Stimulated activated CD4-positive, alpha-beta T cell treated with anti-CD3 and anti-CD28 coated beads, Interleukin-15, amount 100 ng/mL, for 48 hours (primary cell): ENCODE data around the gene ANKH.
A peak's percentile ranks its signal among the peaks of the same experiment; 100 is the strongest.

Experiments
- DNase-seq, 2 donors: peaks; one replicate each; pipeline ENCODE4 v3.0.0-alpha.2; 2020; ENCODE audit warnings: low read depth in 2 of 2

The ANKH gene

DNA sequence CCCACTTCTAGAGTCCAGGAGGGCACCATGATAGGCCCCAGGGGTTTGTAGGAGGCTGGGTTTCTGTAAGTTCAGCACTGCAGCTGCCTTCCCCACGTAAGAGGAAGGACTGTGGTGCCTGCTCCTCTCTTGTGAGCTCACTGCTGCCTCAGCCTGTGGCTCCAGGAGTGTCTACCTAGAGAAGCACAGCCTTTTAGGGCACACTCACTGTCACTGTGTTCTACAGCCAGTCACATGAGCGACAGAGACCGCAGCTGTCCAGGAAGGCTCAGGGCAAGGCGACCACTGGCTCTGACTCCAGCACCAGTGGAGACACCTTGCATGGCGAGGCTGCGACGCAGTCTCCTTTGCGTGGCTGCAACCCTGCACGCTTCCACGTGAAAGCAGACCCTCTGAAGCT is 134.3 kb downstream of the ANKH start:
- no peak for DNase-seq

DNA sequence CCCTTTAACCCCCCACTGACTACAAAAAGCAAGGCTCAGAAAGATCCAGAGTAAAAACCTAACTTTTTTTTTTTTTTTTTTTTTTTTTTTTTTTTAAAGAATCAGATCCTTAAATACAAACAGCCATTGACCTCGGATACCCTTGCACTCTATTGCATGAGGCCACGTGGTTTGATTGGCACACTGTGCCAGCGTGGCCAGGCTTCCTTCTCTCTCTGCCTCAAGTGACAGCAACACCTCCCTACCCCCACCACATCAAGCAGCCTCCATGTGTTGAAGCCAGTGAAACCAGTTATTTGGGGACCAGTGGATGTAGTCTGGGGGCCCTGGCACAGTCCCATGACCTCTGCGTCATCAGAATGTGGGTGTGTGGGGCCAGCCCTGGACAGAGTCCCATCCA is 135.6 kb downstream of the ANKH start:
- DNase-seq: no peak

DNA sequence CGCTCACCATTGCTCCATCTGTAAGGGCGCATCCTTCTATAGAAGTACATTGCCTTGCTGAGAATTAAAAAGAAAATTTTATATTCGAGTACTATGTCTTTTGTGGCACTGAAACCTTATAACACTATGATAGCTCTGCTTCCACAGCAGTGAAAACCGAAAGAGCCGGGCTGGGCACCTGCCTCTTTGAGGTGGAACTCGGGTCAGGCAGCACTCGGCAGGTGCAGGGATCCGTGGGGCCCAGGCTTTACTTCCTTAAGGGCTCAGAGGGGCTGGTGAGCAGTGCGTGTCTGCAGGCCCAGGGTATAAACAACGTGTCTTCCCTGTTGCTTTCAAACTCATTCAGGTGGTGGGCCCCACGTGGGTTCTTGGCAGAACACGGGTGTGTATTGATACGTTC is 137.2 kb downstream of the ANKH start:
- DNase-seq: no peak

DNA sequence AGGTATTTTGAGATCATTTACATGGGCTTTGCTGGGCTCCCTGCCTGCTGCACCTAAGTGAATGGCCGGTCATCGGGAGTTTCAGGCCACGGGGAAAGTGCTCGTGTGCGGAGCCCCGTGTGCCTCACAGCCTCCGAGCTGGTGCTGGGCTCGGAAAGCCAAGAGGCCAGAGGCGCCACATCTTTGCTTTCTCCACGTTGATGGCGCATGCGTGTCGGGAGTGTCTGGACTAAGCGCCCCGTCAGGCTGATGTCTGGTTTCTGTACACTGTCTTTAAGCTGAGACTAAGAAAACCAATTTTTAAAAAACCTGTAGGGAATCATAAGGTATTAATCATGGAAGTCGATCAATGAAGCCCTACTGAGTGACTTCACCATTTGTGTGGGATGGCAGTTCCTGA is 137.9 kb downstream of the ANKH start:
- DNase-seq: no peak

DNA sequence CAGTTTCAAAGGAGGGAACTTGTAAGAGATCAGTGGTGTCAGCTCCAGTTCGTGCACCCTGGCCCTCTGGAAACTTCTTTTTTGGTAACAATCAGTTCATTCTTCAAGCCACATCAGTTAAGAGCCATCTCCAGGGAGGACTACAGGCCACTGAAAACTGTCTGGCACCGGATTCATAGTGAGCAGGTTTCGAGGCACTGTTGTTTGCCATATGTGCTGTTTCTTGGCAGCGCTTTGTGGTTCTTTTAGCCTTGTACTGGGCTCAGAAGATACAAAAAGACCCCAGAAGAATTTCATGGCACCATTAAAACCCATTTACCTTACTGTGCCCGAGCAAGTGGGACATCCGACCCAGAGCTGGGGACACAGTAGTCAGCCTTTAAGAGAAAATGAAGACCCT is 138.6 kb downstream of the ANKH start:
- DNase-seq: no peak

DNA sequence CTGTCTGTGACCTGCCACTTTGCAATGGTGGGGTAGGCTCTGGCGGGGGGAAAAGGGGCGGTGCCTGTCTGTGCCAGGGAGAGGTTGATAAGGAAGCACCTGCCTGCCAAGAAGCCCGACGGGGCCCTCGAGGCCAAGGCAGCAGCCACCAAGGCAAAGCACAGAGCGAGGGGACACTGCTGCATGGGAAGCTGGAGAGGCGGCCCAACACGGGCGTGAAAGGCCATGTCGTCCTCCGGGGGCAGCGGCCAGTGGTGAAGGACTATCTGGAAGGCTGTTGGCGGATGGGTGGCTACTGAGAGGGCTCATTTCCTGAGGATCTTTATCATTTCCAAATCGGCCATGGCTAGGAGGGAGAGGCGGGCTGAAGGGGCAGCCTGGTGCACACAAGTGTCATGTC is 140.7 kb downstream of the ANKH start:
- DNase-seq: no peak

DNA sequence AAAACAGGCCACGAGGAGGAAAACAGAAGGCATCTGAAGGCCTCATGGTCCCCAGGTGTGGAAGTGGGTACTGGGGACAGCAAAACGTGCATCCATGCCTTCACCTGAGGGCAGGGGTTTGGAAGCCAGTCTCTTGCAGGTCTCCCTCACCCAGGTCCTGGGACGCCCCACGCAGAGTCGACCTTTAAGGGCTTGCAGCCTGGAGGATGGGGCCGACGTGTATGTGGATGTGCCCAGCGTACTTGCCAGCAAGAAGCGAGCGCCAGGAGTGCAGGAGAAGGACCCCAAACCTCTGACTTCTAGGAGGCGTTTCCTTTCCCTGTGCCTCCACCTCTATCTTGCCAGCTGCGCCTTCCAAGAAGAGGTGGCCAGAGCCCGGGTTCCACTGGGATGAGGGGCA is 141.1 kb downstream of the ANKH start:
- DNase-seq: no peak

DNA sequence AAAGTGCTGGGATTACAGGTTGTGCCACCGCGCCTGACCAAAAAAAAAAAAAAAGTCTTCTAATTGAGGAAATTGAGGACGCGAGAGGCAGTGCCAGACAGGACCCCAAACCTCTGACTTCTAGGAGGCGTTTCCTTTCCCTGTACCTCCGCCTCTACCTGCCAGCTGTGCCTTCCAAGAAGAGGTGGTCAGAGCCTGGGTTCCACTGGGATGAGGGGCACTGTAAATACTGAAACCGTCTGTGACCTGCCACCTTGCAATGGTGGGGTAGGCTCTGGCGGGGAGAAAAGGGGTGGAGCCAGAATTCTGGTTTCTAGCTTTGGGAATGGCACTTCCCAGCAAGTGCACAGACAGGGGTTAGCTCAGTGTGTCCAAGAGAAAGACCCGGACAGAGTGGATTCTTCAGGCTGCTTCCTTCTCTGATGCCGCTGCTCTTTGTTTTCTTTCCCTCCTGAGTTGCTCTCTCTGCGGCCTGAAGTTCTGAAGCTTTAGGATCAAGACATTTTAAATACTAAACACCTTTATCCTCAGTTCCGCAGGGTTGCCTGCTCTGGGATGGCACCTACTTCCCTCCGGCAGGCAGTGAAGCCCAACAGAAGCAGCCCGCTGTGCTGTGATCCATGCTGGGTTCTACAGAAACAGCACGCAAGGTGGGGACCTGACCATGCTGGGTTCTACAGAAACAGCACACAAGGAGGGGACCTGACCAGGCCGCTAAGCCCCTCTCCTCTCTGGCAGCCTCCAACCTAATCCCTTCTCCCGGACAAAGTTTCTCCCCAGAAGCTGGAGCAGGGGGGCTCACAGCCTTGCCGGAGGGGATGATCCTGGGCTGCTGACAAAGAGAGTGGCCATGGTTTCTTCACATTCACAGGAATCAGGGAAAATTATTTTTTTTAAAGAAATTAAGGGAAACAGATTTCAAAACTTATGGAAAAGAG is 141.9 kb downstream of the ANKH start:
- no peak for DNase-seq

DNA sequence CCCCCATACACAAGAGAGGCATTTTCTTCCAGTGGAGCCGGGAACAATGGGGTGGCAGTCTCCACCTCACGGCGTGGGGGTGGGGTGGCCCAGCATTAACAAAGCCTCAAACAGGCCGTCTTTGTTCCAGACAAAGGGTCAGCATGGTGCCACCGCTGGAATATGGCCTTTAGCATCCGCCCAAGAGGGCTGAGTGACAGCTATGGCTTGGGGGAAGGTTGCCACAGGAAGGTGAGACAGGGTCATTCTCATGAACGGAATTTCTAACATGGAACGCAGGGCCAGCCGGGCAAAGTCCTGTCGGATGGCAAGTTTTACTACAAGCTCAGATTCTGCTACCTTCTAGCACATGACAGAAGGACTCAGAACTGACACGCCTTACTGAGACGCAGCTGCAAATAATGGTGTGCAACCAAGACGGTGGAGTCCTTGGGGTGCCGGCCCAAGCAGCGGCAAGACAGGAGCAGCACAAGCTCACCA is 143.1 kb downstream of the ANKH start:
- DNase-seq: no peak

DNA sequence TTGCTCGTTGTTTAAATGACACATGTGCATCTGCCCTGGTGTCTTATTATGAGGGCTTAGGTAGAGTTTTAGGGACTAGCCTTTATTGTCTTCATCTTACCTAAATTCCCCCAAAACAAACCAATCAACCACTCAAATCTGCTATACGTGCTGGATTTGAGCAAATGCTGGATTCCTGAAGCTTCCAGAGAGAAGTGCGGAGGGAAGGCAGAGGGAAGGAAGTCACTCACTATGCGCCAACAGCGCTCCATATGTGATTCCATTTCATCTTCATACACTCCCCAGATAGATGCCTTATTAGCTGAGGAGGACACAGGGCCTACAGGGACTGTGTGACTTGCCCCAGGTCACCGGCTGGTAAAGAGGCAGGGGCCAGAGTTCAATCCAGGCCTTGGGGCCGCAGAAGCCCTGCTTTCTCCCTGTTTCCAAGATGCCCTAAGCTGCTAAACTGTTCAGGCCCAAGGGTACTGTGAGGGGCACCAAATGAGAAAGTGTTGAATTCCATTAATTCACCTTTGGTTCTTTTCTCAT is 143.6 kb downstream of the ANKH start:
- no peak for DNase-seq

DNA sequence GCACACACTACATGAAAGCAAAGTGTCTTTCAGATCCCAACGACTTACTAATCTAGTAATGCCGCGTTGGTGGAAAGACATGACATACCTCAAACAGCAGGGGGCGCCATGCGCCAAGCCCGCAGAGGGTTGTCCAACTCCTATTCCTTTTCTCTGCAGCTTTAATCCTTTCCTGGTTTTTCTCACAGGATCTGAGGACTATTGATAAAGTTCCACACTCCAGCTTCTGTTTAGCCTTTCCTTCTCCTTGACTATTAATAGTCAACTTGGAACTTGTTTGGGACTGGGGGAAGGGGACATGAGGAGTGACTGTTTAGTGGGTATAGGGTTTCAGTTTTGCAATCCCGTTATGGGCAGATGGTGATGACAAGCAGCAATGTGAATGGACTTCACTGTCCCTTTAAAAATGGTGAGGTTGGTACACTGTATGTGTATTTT is 144.1 kb downstream of the ANKH start:
- peak; percentile 48 to 65 for DNase-seq

DNA sequence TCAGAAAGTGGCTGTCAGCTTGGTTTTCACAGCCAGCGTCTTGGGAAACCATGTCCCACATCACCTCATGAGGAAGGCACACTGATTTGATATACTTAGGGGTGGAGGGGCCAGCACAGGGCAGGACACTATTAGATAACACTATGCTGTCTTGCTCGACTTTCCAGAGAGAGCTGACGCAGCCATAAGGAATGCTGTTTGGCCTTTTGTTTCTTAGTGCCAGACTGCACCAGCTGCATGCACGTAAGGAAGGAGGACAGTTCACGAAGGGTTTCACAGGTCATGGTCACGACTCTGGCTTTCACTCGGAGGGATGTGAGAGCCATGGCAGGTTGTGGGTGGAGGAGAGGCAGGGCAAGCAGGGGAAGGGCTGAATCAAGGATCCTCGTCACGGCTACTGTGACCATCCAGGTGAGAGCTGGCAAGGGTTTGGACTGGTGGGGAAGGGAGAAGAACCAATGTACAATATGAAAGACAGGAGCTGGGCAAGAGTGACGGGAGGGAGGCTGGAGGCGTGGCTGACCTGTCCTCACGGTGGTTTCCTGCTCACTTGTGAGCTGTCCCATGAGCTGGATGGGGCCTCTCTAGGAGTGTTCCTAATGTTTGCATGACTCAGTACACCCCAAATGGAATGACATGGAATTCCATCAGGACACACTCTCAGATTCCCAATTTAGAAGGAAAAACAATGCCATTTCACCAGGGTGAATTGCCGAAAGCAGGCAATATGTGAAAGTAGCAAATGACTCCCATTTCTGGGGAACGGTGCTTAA is 145.3 kb downstream of the ANKH start:
- DNase-seq: no peak

DNA sequence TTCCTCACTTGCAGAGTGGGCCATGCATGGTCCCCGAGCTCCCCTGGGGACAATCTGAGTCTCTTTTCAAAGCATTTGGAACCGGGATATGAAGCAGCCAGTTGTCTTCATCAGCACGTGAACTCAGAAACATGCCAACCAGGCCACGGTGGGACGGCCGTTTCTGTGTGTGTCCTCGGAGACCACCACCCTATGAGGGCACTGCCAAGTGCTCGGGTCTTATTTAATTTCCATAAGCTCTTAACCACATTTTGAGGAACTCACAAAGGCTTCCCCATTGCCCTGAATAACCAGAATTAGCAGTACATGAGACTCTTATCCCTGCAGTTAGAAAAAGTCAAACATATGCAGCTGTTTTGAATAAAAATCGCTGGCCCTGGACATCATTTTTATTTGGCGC is 146.9 kb downstream of the ANKH start:
- no peak for DNase-seq

DNA sequence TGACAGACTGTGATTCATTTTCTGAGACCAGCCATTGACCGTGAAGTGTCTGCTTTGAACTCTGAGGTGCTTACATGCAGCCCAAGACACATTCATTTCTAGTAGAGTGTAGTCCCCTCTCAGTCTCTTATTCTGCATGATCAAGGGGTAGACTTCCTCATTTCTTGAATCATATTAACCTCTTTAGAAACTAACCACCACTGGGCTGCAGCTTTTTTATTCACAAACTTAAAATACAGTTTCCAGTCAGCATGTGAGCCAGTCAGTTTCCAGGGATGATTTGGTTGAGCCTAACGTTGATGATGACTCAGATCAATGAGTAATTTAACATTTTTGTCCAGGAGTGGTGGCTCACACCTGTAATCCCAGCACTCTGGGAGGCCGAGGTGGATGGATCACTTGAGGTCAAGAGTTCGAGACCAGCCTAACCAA is 147.9 kb downstream of the ANKH start:
- no peak for DNase-seq

DNA sequence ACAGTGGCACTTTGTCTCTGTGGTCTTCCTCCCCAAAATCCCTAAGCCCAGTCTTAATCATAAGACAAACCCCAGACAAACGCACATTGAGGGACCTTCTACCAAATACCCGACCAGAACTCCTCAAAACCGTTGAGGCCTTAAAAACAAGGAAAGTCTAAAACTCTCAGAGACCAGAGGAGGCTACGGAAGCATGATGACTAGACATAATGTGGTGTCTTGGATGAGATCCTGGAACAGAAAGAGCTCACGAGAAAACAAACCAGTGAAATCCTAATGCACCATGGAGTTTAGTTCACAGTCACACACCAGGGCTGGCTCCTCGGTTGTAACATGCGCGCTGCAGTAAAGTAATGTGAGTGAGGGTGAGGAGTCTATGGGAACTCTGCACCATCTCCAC is 148.7 kb downstream of the ANKH start:
- no peak for DNase-seq

DNA sequence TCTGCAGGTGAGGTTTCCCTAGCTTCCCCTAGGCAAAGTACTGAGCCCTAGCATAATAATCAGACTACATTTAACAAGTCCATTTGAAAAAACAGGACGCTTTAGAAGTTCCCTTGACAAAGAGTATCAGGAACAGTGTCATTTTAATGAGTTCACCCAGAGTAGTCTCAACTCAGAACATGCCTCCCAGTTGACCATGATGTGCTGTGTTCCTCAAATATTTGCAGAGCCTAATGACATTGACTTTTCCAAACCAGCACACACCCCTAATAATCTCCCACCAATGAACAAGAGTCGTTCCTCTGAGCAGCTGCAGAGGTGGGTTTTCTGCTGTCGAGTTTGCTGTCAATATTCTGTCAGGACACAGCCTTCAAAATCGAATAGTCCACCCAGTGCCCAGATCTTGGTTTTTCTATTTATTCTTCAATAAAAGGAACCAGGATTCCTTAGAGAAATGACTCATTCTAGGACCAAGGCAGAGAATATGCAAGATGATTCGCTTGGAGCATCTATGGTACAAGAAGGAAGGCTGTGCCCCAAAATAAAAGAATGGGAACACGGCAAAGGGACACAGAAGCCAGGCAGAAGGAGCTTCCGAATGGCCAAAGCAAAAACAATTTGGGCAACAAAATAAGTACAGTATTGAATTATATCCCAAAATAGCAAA is 149.5 kb downstream of the ANKH start:
- DNase-seq: no peak

DNA sequence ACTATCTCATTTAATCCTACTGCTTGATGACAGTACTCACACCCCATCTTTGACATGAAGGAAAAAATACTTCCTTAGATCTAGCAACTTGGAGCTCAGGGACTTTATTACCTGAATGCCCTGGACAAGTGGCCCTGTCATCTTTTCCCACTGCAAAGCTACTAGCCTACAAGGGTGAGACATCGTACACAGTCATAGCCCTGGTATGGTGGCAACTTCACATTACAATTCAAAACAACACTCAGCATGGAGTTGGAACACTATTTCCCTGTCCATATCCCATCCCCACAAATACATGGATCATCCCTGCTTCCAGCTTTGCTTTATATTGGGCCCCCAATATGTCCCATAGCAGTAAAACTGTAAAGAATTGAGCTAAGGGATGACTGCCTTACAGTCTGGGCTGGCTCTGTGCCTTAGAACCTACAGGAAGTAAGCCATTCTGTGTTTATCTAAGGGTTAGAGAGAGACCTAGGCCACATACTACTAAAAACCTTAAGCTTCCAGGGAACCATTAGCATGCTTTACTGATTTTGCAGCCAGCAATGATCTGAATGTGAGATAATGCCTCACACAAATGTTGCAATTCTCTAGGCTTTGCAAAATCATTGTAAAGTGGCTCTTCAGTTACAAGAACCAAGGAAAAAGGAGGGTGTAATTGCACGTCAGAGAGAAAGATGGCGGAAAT is 151.2 kb downstream of the ANKH start:
- no peak for DNase-seq

DNA sequence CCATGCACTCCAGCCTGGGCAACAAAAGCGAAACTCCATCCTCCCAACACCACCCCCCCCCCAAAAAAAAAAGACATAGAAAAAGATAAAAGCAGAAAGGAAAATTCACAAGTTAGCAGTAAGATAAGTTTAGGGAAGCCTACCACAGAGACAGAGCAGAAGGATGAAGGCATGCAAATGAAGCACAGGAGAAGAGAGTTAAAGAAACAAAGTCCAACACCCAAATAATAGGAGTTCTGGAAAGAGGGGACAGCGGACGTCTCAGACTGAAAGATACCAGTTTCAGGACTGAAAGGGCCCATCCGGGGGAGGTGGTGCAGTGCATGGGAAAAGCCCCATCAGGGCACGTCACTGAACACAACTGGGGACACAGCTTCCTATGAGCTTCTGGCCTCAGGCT is 152.8 kb downstream of the ANKH start:
- no peak for DNase-seq

DNA sequence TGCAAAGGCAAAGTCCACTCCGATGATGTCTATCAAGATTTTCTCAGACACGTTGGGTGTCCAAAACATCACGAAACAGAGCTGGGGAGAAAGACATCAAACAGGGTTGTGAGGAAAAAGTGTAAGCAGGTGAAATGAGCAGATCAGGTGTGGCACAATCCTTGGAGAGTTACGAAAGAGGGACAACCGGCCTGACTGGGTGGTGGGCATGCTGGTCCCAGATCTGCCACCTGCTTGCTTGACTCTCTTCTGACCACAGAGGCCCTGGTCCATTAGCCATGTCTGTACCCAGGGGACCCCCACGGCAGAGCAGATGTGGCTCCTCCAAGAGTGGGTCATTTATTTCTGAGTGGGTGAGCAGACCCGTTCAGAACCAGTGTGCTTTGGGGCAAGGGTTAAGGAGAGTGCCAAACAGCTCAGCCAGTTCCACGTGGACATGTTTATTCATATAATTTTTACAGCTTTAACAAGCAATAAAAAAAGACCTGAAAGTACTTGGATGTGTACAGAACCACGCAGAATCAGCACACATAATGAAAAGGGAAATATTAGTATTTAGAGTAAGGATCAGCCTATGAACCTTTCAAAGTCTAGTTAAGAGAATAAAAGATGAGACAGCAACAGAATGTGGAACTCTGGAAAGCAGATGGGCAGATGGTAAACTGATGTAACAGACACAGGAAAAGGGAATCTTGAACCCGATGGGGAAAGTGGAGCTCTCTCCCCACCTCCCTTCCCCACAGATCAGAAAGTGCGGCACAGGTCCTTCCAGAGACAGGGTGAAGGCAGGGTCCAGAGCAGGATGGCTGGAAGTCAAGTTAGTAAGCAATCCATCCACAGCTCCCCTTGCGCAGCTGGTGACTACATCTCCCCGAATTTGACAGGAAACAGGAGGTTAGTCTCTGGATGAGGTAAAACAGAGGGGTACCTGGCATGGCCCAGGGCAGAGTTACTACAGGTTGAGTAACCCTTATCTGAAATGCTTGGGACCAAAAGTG is 154.5 kb downstream of the ANKH start:
- DNase-seq: no peak

DNA sequence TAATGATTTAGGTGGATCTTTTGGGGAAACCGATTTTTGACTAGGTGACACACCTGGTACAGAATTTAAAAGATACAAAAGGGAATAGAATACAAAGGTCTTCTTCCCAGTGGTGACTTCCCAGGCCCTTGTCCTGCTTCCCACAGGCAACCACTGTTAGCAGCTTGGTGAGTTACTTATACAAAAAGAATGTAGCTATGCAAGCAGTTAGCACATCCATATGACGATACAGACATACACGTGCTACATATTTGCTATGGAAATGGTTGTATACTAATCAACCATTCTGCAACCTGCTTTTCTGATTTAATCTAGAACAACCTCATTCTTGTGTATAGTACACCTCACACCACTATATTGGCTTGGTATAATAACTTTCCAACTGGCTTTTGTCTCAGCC is 156.1 kb downstream of the ANKH start:
- no peak for DNase-seq
